Osteocyte (in vitro differentiated cells): Measurements from ENCODE around the gene ARHGEF33. TPM values are rescaled to one million over a fixed set of nuclear protein-coding genes. Genes with fewer than 3 reads are reported as not detected.

ENCODE experiments used
- DNase-seq: peaks from one replicate; pipeline ENCODE4 v3.0.0; 2021; ENCODE audit warnings: mixed read lengths; ENCODE audit not compliant: unreplicated experiment; ENCODE audit errors: extremely low spot score
- H3K27ac Mint-ChIP-seq: one replicate; pipeline ENCODE4 v1.8.0; 2021; ENCODE audit warnings: mild to moderate bottlenecking, mixed read lengths; ENCODE audit not compliant: unreplicated experiment
- H3K27me3 Mint-ChIP-seq: one replicate; pipeline ENCODE4 v1.8.0; 2021; ENCODE audit warnings: mixed read lengths; ENCODE audit not compliant: unreplicated experiment
- H3K36me3 Mint-ChIP-seq: one replicate; pipeline ENCODE4 v1.8.0; 2021; ENCODE audit warnings: mixed read lengths; ENCODE audit not compliant: unreplicated experiment
- H3K4me1 Mint-ChIP-seq: one replicate; pipeline ENCODE4 v1.8.0; 2021; ENCODE audit warnings: mixed read lengths; ENCODE audit not compliant: unreplicated experiment
- H3K4me3 Mint-ChIP-seq: one replicate; pipeline ENCODE4 v1.8.0; 2021; ENCODE audit warnings: mild to moderate bottlenecking, moderate library complexity, mixed read lengths; ENCODE audit not compliant: unreplicated experiment
- H3K9me3 Mint-ChIP-seq: one replicate; pipeline ENCODE4 v1.8.0; 2021; ENCODE audit warnings: mixed read lengths; ENCODE audit not compliant: unreplicated experiment
- total RNA-seq: library from RNA; stranded (reverse); gene quantifications from 2 replicates; pipeline ENCODE4 v1.2.1, GENCODE V29; 2021
- TF ChIP-seq, protein P1 (sequence below): fragments of 200-600 bp; sonication (generic); IDR thresholded peaks from 2 replicates; pipeline ENCODE4 v1.5.0; 2021; ENCODE audit warnings: antibody characterized with exemption, mild to moderate bottlenecking, moderate library complexity

ARHGEF33 gene
- total RNA-seq, 1 donor from 2014 or later: 0.48 TPM

DNA sequence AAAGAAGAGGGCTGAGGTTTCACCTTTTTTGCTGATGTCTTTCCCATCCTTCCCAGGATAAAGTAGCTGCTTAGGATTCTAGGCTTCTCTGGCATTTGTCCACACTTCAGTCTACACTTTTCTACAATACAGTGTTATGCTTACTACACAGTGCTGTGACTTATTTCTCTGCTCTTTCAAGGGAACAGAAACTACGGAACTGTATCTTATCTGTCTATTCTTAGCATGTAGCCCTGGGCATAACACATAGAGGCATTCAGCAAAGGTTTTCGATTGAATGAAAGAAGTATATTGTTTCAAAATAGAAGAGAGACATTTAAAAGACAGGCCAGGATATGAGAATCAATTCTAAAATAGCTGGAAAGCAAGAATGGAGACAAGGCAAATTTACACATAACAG, 110.9 kb downstream of the ARHGEF33 start:
- Mint-ChIP-seq H3K4me3 (no peak overlapping the region), H3K4me1 (peaks cover 8% of the 10 kb centered on the region), H3K27me3 (no peaks in the 10 kb centered on the region)

GRCh38 chr2:39007875-39008504, 118.3 kb downstream of the ARHGEF33 start:
- no peak overlapping the region for H3K4me3 Mint-ChIP-seq
- no peaks in the 10 kb centered on the region for H3K27me3 Mint-ChIP-seq
- DNase-seq: no peak
- peaks cover 59% of the 10 kb centered on the region for H3K36me3 Mint-ChIP-seq
- H3K9me3 Mint-ChIP-seq: peaks cover 5% of the 10 kb centered on the region
- H3K27ac Mint-ChIP-seq: no peak overlapping the region
- H3K4me1 Mint-ChIP-seq: no peaks in the 10 kb centered on the region
- TF ChIP-seq, protein P1, sequence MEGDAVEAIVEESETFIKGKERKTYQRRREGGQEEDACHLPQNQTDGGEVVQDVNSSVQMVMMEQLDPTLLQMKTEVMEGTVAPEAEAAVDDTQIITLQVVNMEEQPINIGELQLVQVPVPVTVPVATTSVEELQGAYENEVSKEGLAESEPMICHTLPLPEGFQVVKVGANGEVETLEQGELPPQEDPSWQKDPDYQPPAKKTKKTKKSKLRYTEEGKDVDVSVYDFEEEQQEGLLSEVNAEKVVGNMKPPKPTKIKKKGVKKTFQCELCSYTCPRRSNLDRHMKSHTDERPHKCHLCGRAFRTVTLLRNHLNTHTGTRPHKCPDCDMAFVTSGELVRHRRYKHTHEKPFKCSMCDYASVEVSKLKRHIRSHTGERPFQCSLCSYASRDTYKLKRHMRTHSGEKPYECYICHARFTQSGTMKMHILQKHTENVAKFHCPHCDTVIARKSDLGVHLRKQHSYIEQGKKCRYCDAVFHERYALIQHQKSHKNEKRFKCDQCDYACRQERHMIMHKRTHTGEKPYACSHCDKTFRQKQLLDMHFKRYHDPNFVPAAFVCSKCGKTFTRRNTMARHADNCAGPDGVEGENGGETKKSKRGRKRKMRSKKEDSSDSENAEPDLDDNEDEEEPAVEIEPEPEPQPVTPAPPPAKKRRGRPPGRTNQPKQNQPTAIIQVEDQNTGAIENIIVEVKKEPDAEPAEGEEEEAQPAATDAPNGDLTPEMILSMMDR: no peak

More for the DNA sequence above, 110.9 kb downstream of the ARHGEF33 start:
- no peak for DNase-seq
- no peaks in the 10 kb centered on the region for H3K9me3 Mint-ChIP-seq
- H3K36me3 Mint-ChIP-seq: peaks cover 44% of the 10 kb centered on the region
- no peak overlapping the region for H3K27ac Mint-ChIP-seq
- TF ChIP-seq, protein P1: no peak

DNA sequence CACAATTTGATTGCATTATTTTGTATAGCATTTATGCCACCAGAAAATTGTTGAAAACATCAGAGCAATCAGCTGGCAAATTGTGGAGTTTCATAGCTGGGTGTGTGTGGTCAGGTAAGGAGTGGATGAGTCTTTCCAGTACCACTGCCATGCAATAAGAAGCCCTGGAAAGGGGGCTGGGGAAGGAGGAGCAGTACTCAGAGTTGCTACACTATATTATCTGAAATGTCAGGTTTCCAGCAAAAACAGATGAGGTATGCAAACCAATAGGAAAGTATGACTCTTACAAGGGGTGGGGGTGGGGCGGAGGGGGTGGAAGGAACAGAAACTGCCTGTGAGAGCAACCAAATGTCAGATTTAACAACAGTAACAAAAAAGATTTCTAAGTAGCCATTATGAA, 119.0 kb downstream of the ARHGEF33 start:
- DNase-seq: no peak
- Mint-ChIP-seq H3K9me3 (peaks cover 5% of the 10 kb centered on the region), H3K4me3 (no peak overlapping the region), H3K27me3 (no peaks in the 10 kb centered on the region), H3K36me3 (peaks cover 64% of the 10 kb centered on the region), H3K4me1 (no peaks in the 10 kb centered on the region), H3K27ac (no peak overlapping the region)
- TF ChIP-seq, protein P1: no peak

DNA sequence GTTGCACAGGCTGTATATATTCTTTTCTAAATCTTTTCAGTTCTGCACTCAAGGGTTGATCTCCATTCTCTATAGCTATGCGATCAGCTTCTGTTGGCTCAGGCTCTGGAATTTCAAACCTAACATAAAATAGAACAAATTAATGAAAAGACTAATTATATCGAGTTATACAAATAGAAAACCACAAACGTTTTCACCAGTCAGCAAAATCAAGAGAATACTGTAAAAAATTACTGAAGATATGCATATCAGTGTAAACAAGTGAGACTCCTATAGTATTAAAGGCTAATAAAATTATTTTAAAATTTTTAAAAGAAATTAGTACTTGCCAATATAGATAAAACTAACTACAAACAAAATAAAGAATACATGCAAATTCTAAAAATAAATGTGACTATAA, 124.2 kb downstream of the ARHGEF33 start:
- Mint-ChIP-seq H3K27me3 (no peaks in the 10 kb centered on the region), H3K4me3 (no peak overlapping the region), H3K27ac (no peak overlapping the region), H3K9me3 (peaks cover 5% of the 10 kb centered on the region), H3K4me1 (no peaks in the 10 kb centered on the region), H3K36me3 (peaks cover 37% of the 10 kb centered on the region)
- no peak for DNase-seq
- TF ChIP-seq, protein P1: no peak

DNA sequence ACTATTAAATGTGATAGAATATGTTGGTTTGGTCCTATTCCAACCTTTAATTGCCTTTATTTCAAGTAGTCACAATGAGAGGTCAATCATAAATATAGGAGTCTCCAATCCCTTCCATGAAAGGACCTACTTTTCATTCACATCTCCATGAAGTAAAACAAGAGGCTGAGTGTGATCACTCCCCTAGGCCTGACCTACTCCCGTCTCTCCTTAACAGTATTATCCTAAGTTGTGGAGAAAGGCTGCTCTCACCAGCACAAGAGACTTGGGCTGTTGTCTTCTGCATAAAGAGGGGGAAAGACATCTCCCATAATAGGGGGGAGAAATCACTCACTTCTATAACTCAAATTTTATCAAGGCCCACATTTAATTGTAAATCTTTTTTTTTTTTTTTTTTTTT, 125.7 kb downstream of the ARHGEF33 start:
- no peaks in the 10 kb centered on the region for H3K9me3 Mint-ChIP-seq
- no peak for DNase-seq
- no peaks in the 10 kb centered on the region for H3K27me3 Mint-ChIP-seq
- TF ChIP-seq, protein P1: no peak
- H3K36me3 Mint-ChIP-seq: peaks cover 29% of the 10 kb centered on the region
- no peak overlapping the region for H3K4me3 Mint-ChIP-seq
- no peak overlapping the region for H3K27ac Mint-ChIP-seq
- no peaks in the 10 kb centered on the region for H3K4me1 Mint-ChIP-seq
